HepG2 (cell line): ENCODE measurements around the gene TXNIP. TPM values are rescaled to one million over a fixed set of nuclear protein-coding genes. Genes with fewer than 3 reads are reported as not detected.

Experiments used
- AHDC1 ChIP-seq: sonication (generic); formaldehyde crosslinking; IDR thresholded peaks from 2 replicates; pipeline ENCODE4 v1.5.1; 2020; ENCODE audit warnings: mild to moderate bottlenecking, missing genetic modification reagents, borderline replicate concordance
- ASH2L ChIP-seq: fragments of 300-600, 200-600 bp; sonication (generic); IDR thresholded peaks from 2 replicates; pipeline ENCODE4 v1.7.0; 2017; ENCODE audit warnings: low read depth, mild to moderate bottlenecking, moderate library complexity, mixed read lengths, low read length; ENCODE audit not compliant: insufficient read length
- ATRX ChIP-seq: sonication (generic); formaldehyde crosslinking; IDR thresholded peaks from 2 replicates; pipeline ENCODE4 v1.4.0; 2020; ENCODE audit warnings: missing genetic modification reagents, borderline replicate concordance
- CENPT ChIP-seq: sonication (generic); formaldehyde crosslinking; IDR thresholded peaks from 2 replicates; pipeline ENCODE4 v1.8.0; 2022; ENCODE audit warnings: low read depth, mild to moderate bottlenecking, moderate library complexity, missing genetic modification reagents
- ERF ChIP-seq: IDR thresholded peaks from 2 replicates; pipeline ENCODE4 v1.6.1; 2018; ENCODE audit warnings: missing biosample characterization, missing genetic modification reagents
- ETV5 ChIP-seq: IDR thresholded peaks from 2 replicates; pipeline ENCODE4 v1.6.1; 2018; ENCODE audit warnings: missing biosample characterization, missing genetic modification reagents, inconsistent platforms, borderline replicate concordance
- FOXK2 ChIP-seq: fragments of 450-650 bp; IDR thresholded peaks from 2 replicates; pipeline ENCODE4 v1.6.1; 2016
- GABPA ChIP-seq, 2 experiments: IDR thresholded peaks; 2 replicates each; pipeline ENCODE4 v1.6.1; 2011 to 2016; ENCODE audit warnings: low read depth in 2 of 2, low read length in 1 of 2, missing biosample characterization in 1 of 2, missing genetic modification characterization in 1 of 2
- IRF2 ChIP-seq: IDR thresholded peaks from 2 replicates; pipeline ENCODE4 v1.6.1; 2018; ENCODE audit warnings: missing genetic modification reagents, missing compliant biosample characterization
- MAF1 ChIP-seq: sonication (generic); formaldehyde crosslinking; IDR thresholded peaks from 2 replicates; pipeline ENCODE4 v1.5.0; 2020; ENCODE audit warnings: missing genetic modification reagents, borderline replicate concordance
- NCOA5 ChIP-seq: sonication (generic); formaldehyde crosslinking; IDR thresholded peaks from 2 replicates; pipeline ENCODE4 v1.4.0; 2020; ENCODE audit warnings: missing genetic modification reagents
- RXRB ChIP-seq: IDR thresholded peaks from 2 replicates; pipeline ENCODE4 v1.6.1; 2016; ENCODE audit warnings: borderline replicate concordance, missing genetic modification reagents, missing compliant biosample characterization
- TBP ChIP-seq: sonication (generic); formaldehyde crosslinking; IDR thresholded peaks from 2 replicates; pipeline ENCODE4 v1.5.0; 2020; ENCODE audit warnings: missing genetic modification reagents
- XRCC5 ChIP-seq: fragments of 200-400 bp; formaldehyde crosslinking; optimal IDR thresholded peaks from 2 replicates; pipeline ENCODE3; 2017; ENCODE audit warnings: mild to moderate bottlenecking, low read length
- YEATS2 ChIP-seq: sonication (generic); formaldehyde crosslinking; IDR thresholded peaks from 2 replicates; pipeline ENCODE4 v1.4.0; 2020; ENCODE audit warnings: missing genetic modification reagents, borderline replicate concordance
- ZC3H4 ChIP-seq: sonication (generic); formaldehyde crosslinking; IDR thresholded peaks from 2 replicates; pipeline ENCODE4 v1.4.0; 2020; ENCODE audit warnings: missing genetic modification reagents, borderline replicate concordance
- ZFAT ChIP-seq: sonication (generic); formaldehyde crosslinking; conservative IDR thresholded peaks from 2 replicates; pipeline ENCODE4 v1.8.1; 2023; ENCODE audit warnings: missing genetic modification reagents, inconsistent platforms
- ZMAT3 ChIP-seq: sonication (generic); formaldehyde crosslinking; conservative IDR thresholded peaks from 2 replicates; pipeline ENCODE4 v1.7.0; 2021; ENCODE audit warnings: missing genetic modification reagents
- ZMYM3 ChIP-seq: sonication (generic); formaldehyde crosslinking; IDR thresholded peaks from 2 replicates; pipeline ENCODE4 v1.5.1; 2020; ENCODE audit warnings: mild to moderate bottlenecking, missing genetic modification reagents
- ZNF235 ChIP-seq: sonication (generic); formaldehyde crosslinking; IDR thresholded peaks from 2 replicates; pipeline ENCODE4 v1.8.1; 2023; ENCODE audit warnings: mild to moderate bottlenecking, missing genetic modification reagents, borderline replicate concordance
- ZNF614 ChIP-seq: IDR thresholded peaks from 2 replicates; pipeline ENCODE4 v1.6.1; 2018; ENCODE audit warnings: missing biosample characterization, missing genetic modification reagents, inconsistent platforms, borderline replicate concordance
- ZNF792 ChIP-seq: IDR thresholded peaks from 2 replicates; pipeline ENCODE4 v1.6.1; 2016
- ZSCAN30 ChIP-seq: sonication (generic); formaldehyde crosslinking; IDR thresholded peaks from 2 replicates; pipeline ENCODE4 v1.5.0; 2020; ENCODE audit warnings: mild to moderate bottlenecking, missing genetic modification reagents
- polyA plus RNA-seq, 8 experiments: library from polyadenylated mRNA; depleted of rRNA in 3 of 8; stranded (reverse) in 7 of 8; unstranded in 1 of 8; fragments of >200 nt; fragmentation: Illumina TruSeq in 4 of 8; extraction: Trizol in 4 of 8; gene quantifications; 2 replicates each; pipeline versions ENCODE4 v1.2.1 to v1.2.3, GENCODE V29; 2011 to 2016; ENCODE audit warnings: low read depth in 4 of 8, missing spikeins in 1 of 8, mixed read lengths in 1 of 8; ENCODE audit not compliant: insufficient read depth in 1 of 8
- total RNA-seq, 5 experiments: library from RNA; depleted of rRNA; stranded (reverse); fragments of >200 nt; fragmentation: Illumina TruSeq; extraction: Trizol; gene quantifications; 2 replicates each; pipeline ENCODE4 v1.2.3, GENCODE V29; 2016; ENCODE audit warnings: low read depth in 1 of 5
- TF ChIP-seq, protein P1 (sequence below): sonication (generic); formaldehyde crosslinking; IDR thresholded peaks from 2 replicates; pipeline ENCODE4 v1.4.0; 2020; ENCODE audit warnings: missing genetic modification reagents, low read depth, mild to moderate bottlenecking, borderline replicate concordance

Gene TXNIP
- total and polyA plus RNA-seq, 2 of the 13 experiments (the other 11 are each of a cell fraction or from before 2014, with no cell fraction given) = 24.4 to 237 TPM

GRCh38 chr1:146036965-146037646, 40.7 kb upstream of the TXNIP start (continued):
- TF ChIP-seq AHDC1 (CRISPR knock-in tag) (0 out of 2 replicates have a peak, but pooled peaks have one; percentile 22), ZC3H4 (CRISPR knock-in tag) (no peak), CENPT (CRISPR knock-in tag) (no peak), ASH2L (no peak), YEATS2 (CRISPR knock-in tag) (no peak), ZMAT3 (0 out of 2 replicates have a peak, but pooled peaks have one; percentile 57), ZNF235 (CRISPR knock-in tag) (no peak), XRCC5 (peak; percentile 14), RXRB (CRISPR knock-in tag) (0 out of 2 replicates have a peak, but pooled peaks have one; percentile 22), IRF2 (CRISPR knock-in tag) (peak; percentile 39; the same call in 1 of the 2 replicates), FOXK2 (0 out of 2 replicates have a peak, but pooled peaks have one; percentile 7), ATRX (CRISPR knock-in tag) (no peak), NCOA5 (CRISPR knock-in tag) (no peak), ZSCAN30 (CRISPR knock-in tag) (0 out of 2 replicates have a peak, but pooled peaks have one; percentile 12), MAF1 (CRISPR knock-in tag) (peak; percentile 96; the same call in 1 of the 2 replicates), ETV5 (CRISPR knock-in tag) (peak; percentile 18; the same call in 1 of the 2 replicates), ERF (peak; percentile 74), ZFAT (no peak), GABPA (IDR thresholded peaks at IDR 0.05; ENCODE audit: low read depth, low read length) (no peak), GABPA (CRISPR knock-in tag; IDR thresholded peaks at IDR 0.05; ENCODE audit: low read depth) (peak; percentile 45), ZNF792 (CRISPR knock-in tag) (0 out of 2 replicates have a peak, but pooled peaks have one; percentile 27), ZMYM3 (CRISPR knock-in tag) (no peak), ZNF614 (peak; percentile 30; the same call in 1 of the 2 replicates), TBP (CRISPR knock-in tag) (no peak)
- TF ChIP-seq, protein P1, sequence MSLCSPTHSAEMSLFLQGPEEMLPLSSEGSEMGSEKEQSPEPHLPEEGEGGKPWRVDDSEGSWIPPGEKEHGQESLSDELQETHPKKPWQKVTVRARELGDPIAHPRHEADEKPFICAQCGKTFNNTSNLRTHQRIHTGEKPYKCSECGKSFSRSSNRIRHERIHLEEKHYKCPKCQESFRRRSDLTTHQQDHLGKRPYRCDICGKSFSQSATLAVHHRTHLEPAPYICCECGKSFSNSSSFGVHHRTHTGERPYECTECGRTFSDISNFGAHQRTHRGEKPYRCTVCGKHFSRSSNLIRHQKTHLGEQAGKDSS = no peak
